GM12865 (cell line): ENCODE data around the gene ATP5PO.

Experiments
- DNase-seq: peaks from one replicate; pipeline ENCODE4 v3.0.0; 2010; ENCODE audit warnings: low read depth
- H3K4me3 ChIP-seq: 2 replicates; pipeline ENCODE4 v1.5.1; 2011; ENCODE audit warnings: mild to moderate bottlenecking, low read depth, low read length, control low read depth
- TF ChIP-seq, protein P1 (sequence below): IDR thresholded peaks from 2 replicates; pipeline ENCODE4 v1.5.1; 2011; ENCODE audit warnings: low read length, control low read depth, low read depth, inconsistent platforms; ENCODE audit not compliant: insufficient read depth; ENCODE audit errors: missing control alignments

The ATP5PO gene

DNA sequence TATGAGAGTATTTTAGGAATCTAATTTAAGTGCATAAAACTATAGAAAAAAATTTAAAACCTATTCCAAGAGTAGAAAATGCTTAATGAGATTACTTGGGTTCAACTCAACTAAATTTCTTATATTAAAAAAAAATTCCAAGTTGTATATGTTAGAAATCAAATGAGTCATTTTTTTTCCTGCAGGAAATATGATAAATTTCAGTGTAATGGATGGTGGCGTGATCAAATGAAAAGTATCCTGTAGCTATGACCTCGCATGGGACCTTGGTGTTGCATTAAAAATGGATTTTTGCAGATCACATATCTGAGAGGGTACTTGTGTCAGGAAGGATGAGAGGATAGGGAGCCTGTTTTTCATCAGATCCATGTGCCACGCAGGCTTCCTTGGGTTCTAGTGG is 17.9 kb downstream of the ATP5PO start:
- no peak for DNase-seq
- no peak overlapping the region for H3K4me3 ChIP-seq
- TF ChIP-seq, protein P1, sequence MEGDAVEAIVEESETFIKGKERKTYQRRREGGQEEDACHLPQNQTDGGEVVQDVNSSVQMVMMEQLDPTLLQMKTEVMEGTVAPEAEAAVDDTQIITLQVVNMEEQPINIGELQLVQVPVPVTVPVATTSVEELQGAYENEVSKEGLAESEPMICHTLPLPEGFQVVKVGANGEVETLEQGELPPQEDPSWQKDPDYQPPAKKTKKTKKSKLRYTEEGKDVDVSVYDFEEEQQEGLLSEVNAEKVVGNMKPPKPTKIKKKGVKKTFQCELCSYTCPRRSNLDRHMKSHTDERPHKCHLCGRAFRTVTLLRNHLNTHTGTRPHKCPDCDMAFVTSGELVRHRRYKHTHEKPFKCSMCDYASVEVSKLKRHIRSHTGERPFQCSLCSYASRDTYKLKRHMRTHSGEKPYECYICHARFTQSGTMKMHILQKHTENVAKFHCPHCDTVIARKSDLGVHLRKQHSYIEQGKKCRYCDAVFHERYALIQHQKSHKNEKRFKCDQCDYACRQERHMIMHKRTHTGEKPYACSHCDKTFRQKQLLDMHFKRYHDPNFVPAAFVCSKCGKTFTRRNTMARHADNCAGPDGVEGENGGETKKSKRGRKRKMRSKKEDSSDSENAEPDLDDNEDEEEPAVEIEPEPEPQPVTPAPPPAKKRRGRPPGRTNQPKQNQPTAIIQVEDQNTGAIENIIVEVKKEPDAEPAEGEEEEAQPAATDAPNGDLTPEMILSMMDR, result no peak

DNA sequence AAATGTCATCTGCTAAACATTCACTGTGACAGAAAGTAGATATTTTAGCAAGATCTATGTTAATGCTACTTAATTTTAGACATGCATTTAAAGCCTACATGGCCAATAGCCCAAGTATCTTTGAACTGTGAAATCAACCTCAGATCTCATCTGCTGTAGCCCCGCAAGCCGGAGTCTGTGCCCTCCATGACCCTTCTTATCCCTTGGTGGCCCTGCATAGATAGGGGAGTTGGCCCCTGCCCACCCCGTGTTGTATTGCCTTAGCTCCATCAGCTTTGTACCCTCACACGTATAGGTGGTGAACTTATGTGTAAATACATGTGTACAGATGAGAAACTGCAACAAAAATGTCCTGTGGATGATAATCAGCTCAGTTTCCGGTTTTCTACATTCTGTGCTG is 18.5 kb downstream of the ATP5PO start:
- TF ChIP-seq, protein P1, result no peak
- DNase-seq, result no peak
- no peak overlapping the region for H3K4me3 ChIP-seq

DNA sequence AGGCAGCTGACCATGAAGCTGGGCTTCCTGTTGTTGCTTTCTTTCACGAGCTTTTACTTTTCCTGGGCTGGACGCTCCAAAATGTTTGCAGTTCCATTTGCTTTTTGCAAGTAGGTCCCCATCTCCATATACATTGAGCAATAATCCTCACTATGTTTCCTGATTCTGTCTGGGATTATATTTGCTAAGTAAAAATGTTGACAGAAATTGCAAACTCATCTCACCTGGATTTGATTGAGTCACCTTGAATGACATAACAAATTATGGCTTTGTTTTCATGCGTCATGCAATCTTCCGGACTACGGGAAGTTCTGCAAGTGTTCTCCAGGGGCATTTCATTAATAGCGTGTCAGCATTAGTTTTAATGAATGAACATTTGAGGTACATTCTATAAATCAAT is 18.9 kb downstream of the ATP5PO start:
- TF ChIP-seq, protein P1, result no peak
- H3K4me3 ChIP-seq, result no peak overlapping the region
- no peak for DNase-seq

DNA sequence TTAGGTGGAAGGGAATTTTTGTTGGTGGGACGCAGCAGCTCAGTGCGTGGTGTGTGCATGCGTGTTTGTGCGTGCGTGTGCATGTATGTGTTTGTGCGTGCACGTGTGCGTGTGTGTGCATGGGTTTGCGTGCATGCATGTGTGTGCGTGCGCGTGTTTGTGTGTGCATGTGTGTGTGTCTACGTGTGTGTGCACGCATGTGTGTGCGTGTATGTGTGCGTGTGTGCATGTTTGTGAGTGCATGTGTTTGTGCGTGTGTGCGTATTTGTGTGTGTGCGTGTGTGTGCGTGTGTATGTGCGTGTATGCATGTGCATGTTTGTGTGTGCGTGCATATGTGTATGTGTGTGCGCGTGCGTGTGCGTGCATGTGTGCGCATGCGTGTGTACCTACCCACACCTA is 20.2 kb downstream of the ATP5PO start:
- H3K4me3 ChIP-seq, result no peak overlapping the region
- TF ChIP-seq, protein P1, result no peak

DNA sequence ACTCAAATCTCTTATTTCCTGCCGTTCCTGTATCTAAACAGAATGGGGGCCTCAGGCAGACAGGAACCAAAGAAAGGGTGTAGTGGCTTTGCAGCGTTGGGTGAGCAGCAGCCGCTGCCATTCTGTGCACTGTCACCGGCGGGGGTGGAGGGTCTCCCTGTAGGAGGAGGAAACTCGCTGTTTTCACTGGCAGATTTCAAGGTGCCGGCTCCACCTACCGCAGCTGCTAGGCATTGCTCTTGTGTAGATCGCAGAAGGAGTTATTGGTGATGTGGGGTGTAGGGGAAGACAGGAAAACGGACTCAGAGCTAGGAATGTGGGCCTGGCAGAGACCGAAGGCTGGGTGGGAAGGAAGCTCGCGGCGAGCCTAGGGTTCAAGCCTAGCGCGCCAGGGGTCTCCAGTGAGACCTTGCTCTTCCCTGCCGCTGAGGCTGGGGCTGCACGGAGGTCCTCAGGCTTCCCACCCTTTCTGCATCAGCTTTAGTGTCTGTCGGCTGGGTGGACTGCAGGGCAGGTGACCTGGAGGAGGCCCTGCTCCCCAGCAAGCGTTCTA is 20.8 kb downstream of the ATP5PO start:
- TF ChIP-seq, protein P1, result peak; percentile 64
- peak; percentile 79 for DNase-seq
- 0 out of 2 replicates have a peak overlapping the region, but pooled peaks have one; percentile 3 for H3K4me3 ChIP-seq

More for the DNA sequence above, 20.2 kb downstream of the ATP5PO start:
- no peak for DNase-seq

DNA sequence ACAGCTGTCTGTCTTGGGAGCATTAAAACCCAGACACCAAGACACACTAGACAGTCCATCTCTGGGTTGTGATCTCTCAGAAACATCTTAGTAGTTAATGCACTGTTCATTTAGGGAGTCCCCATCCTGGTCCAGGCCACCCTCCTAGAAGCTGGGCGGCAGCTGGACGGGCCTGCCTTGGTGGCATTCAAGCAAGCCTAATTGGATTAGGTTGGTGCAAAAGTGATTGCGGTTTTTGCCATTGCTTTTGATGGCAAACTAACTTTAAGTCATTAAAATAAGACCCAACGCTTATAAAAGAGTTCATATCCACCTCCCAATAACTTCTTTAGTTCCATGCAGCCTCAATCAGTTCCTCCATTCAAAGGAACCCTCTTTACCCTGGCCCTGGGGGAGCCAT is 21.7 kb downstream of the ATP5PO start:
- DNase-seq, result no peak
- TF ChIP-seq, protein P1, result no peak
- no peak overlapping the region for H3K4me3 ChIP-seq

DNA sequence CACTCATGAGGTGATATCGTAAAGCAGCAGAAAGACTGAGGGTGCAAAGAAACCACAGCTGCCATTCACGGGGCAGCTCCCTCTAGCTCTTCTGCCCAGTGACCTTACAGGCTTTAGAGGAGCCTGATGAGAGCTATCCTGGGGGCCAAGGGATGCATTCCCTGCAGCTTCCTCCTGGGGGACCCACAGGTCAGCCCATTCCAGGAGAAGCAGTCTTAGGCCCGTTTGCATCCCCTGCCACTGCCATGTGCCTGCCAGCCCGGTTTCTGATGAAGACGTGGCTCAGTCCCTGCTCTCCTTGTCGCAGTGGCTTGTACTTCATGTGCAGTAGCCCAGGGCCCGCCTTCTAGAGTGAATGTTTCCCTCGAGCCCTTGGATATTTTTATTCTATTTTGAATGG is 22.8 kb downstream of the ATP5PO start:
- peak; percentile 19 for DNase-seq
- TF ChIP-seq, protein P1, result no peak
- no peak overlapping the region for H3K4me3 ChIP-seq
